Measurements from ENCODE around the gene USP30. TPM values are rescaled to one million over a fixed set of nuclear protein-coding genes. Genes with fewer than 3 reads are reported as not detected.
A peak's percentile ranks its signal among the peaks of the same experiment; 100 is the strongest.

USP30 gene
- total RNA-seq, 6 experiments from 2014 or later, result 8.0 to 11.7 (median 10.4) TPM

DNA sequence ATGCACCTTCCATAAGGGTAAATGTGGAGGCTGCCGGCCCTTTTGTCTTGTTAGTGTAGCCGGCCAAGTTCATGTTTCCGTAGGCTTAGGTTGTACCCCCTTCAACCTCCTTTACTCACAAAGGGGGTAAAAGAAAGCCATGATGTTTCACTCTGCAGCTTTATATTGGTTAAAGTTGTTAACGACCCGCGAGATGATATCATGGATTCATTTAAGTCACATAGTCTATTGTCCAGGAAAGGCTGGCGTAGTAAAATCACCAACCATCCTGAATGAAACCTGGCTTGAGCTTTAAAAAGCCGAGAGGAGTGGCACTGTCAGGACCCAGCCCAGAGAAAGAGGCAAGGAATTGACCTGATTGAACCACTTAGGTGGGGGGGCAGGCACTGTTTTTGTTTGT, 46.3 kb downstream of the USP30 start:
- TF ChIP-seq, protein P1, sequence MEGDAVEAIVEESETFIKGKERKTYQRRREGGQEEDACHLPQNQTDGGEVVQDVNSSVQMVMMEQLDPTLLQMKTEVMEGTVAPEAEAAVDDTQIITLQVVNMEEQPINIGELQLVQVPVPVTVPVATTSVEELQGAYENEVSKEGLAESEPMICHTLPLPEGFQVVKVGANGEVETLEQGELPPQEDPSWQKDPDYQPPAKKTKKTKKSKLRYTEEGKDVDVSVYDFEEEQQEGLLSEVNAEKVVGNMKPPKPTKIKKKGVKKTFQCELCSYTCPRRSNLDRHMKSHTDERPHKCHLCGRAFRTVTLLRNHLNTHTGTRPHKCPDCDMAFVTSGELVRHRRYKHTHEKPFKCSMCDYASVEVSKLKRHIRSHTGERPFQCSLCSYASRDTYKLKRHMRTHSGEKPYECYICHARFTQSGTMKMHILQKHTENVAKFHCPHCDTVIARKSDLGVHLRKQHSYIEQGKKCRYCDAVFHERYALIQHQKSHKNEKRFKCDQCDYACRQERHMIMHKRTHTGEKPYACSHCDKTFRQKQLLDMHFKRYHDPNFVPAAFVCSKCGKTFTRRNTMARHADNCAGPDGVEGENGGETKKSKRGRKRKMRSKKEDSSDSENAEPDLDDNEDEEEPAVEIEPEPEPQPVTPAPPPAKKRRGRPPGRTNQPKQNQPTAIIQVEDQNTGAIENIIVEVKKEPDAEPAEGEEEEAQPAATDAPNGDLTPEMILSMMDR (IDR thresholded peaks at IDR 0.05), result no peak
- peaks cover 30% of the 10 kb centered on the region for H3K4me1 Mint-ChIP-seq (ENCODE audit: low read depth)
- no peaks in the 10 kb centered on the region for H3K9me3 Mint-ChIP-seq
- peak overlapping the region; percentile 89 for H3K4me3 Mint-ChIP-seq
- no peak for DNase-seq
- no peaks in the 10 kb centered on the region; the same call in 1 of the 2 replicates for H3K27me3 Mint-ChIP-seq (ENCODE audit: insufficient read depth)
- H3K27ac Mint-ChIP-seq, result peak overlapping the region; percentile 81
- H3K36me3 Mint-ChIP-seq (ENCODE audit: low read depth), result peaks cover 9% of the 10 kb centered on the region

DNA sequence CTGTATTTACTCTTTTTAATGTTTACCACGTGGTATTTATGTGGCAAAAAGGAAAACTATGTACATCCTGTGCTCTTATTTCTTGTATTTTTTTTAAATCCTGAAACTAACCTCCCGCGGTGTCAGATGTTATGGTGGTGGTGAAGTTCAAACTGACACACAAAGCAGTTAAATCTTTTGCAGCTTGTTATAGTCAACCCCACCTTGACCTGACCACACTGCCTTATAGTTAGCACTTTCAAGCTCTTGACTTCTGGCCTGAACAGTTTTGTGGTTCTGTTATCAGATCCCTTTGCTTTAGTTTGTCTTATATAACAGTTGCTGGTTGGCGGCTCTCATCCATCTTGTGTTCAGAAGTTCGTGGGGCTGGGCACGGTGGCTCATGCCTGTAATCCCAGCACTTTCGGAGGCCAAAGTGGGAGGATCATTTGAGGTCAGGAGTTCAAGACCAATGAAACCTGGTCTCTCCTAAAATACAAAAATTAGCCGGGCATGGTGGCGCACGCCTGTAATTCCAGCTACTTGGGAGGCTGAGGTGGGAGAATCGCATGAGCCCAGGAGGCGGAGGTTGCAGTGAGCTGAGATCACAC, 47.1 kb downstream of the USP30 start:
- Mint-ChIP-seq H3K9me3 (no peaks in the 10 kb centered on the region), H3K4me1 (ENCODE audit: low read depth) (peaks cover 29% of the 10 kb centered on the region), H3K36me3 (ENCODE audit: low read depth) (peaks cover 9% of the 10 kb centered on the region), H3K27ac (no peak overlapping the region), H3K27me3 (ENCODE audit: insufficient read depth) (no peaks in the 10 kb centered on the region), H3K4me3 (peak overlapping the region; percentile 89)
- TF ChIP-seq, protein P1 (IDR thresholded peaks at IDR 0.05), result no peak
- no peak for DNase-seq

DNA sequence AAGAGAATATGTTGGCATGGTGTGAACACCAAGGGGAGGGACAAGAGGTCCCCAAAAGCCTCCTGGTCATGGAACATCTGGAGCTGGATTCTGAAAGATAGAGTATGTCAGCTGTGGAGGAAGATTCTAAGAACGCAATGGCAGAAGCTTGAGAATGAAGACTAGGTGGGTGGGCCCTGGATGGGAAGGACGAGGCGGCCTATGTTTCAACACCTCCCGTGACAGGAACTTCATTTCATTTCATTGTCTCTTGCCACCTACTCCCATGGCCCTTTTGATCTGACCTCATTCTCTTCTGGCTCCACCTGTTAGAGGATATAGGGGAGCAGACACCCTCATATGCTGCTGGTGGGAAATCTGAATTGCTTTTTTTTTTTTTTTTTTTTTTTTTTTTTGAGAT, 48.4 kb downstream of the USP30 start:
- Mint-ChIP-seq H3K36me3 (ENCODE audit: low read depth) (peaks cover 9% of the 10 kb centered on the region), H3K27ac (no peak overlapping the region), H3K9me3 (no peaks in the 10 kb centered on the region), H3K4me1 (ENCODE audit: low read depth) (peaks cover 29% of the 10 kb centered on the region), H3K4me3 (no peak overlapping the region), H3K27me3 (ENCODE audit: insufficient read depth) (no peaks in the 10 kb centered on the region)
- TF ChIP-seq, protein P1 (IDR thresholded peaks at IDR 0.05), result no peak
- DNase-seq, result no peak

DNA sequence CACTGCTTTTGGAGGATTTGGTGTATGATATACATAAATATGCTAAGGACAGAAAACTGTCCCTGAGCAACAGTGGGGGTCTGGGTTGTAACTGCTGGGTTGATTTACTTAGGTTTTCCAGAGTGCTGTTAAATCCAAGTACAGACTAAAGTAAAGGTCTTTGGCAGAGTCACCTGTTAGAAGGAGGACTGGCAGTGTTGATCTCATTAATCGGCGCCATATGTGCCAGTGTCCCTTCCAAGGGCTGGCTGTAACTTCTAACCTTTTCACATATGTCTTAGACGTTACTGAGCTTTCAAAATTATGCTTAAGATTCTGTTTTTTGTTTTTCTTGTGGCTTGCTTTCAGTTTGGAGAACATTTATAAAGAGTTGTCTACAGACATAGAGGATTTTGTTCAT, 50.1 kb downstream of the USP30 start:
- no peaks in the 10 kb centered on the region for H3K9me3 Mint-ChIP-seq

DNA sequence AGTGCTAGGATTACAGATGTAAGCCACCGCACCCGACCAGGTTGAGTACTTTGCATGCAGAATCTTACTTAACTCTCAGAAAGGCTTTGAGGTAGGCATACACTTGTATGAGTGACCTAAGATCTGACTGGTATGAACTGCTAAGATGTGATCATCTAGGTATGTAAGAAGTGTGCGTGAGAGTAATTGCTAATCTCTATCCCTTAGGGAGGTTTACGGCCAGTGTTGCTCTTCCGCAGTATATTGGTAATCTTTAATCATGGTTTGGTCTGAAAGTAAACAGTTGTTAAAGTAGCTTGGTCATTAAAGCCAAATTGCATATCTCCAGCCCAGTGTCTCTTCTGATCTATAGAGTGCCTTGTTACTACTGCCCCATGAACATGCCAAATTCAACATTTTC, 52.8 kb downstream of the USP30 start:
- Mint-ChIP-seq H3K27ac (no peak overlapping the region), H3K27me3 (ENCODE audit: insufficient read depth) (no peaks in the 10 kb centered on the region; the same call in 1 of the 2 replicates), H3K4me1 (ENCODE audit: low read depth) (peaks cover 12% of the 10 kb centered on the region), H3K4me3 (no peak overlapping the region), H3K9me3 (no peaks in the 10 kb centered on the region), H3K36me3 (ENCODE audit: low read depth) (peaks cover 6% of the 10 kb centered on the region; the same call in 1 of the 2 replicates)
- TF ChIP-seq, protein P1 (IDR thresholded peaks at IDR 0.05), result no peak
- DNase-seq, result no peak

More for the DNA sequence above, 50.1 kb downstream of the USP30 start:
- Mint-ChIP-seq H3K4me3 (no peak overlapping the region), H3K36me3 (ENCODE audit: low read depth) (peaks cover 9% of the 10 kb centered on the region), H3K4me1 (ENCODE audit: low read depth) (peaks cover 29% of the 10 kb centered on the region), H3K27me3 (ENCODE audit: insufficient read depth) (no peaks in the 10 kb centered on the region), H3K27ac (no peak overlapping the region)
- TF ChIP-seq, protein P1 (IDR thresholded peaks at IDR 0.05), result no peak
- no peak for DNase-seq

Data from HFFc6 (cell line).